Mammary epithelial cell (primary cell): ENCODE results near the gene MOB3B.

ENCODE experiments used
- EZH2 ChIP-seq: IDR thresholded peaks from 2 replicates; pipeline ENCODE4 v1.6.1; 2012; ENCODE audit warnings: low read length, inconsistent platforms, borderline replicate concordance
- TF ChIP-seq, protein P1 (sequence below), 2 donors: IDR thresholded peaks in 1 of 2; conservative IDR thresholded peaks in 1 of 2; 2 replicates each; pipeline ENCODE4 v1.5.1; 2011 to 2012; ENCODE audit warnings: inconsistent platforms in 2 of 2, low read length in 2 of 2, mild to moderate bottlenecking in 2 of 2, control low read depth in 1 of 2, low read depth in 1 of 2; ENCODE audit not compliant: insufficient read depth in 1 of 2; ENCODE audit errors: extremely low read depth in 1 of 2

GRCh38 chr9:27337833-27338526 is 191.6 kb downstream of the MOB3B start:
- no peak for TF ChIP-seq EZH2
- TF ChIP-seq, protein P1, sequence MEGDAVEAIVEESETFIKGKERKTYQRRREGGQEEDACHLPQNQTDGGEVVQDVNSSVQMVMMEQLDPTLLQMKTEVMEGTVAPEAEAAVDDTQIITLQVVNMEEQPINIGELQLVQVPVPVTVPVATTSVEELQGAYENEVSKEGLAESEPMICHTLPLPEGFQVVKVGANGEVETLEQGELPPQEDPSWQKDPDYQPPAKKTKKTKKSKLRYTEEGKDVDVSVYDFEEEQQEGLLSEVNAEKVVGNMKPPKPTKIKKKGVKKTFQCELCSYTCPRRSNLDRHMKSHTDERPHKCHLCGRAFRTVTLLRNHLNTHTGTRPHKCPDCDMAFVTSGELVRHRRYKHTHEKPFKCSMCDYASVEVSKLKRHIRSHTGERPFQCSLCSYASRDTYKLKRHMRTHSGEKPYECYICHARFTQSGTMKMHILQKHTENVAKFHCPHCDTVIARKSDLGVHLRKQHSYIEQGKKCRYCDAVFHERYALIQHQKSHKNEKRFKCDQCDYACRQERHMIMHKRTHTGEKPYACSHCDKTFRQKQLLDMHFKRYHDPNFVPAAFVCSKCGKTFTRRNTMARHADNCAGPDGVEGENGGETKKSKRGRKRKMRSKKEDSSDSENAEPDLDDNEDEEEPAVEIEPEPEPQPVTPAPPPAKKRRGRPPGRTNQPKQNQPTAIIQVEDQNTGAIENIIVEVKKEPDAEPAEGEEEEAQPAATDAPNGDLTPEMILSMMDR (conservative IDR thresholded peaks at IDR 0.05 in 1 of 2, IDR thresholded peaks at IDR 0.05 in 1 of 2; ENCODE audit: extremely low read depth in 1 of 2, insufficient read depth in 1 of 2, low read depth in 1 of 2, low read length in 2 of 2): no peak
